ENCODE measurements around the gene OPRM1.

DNA sequence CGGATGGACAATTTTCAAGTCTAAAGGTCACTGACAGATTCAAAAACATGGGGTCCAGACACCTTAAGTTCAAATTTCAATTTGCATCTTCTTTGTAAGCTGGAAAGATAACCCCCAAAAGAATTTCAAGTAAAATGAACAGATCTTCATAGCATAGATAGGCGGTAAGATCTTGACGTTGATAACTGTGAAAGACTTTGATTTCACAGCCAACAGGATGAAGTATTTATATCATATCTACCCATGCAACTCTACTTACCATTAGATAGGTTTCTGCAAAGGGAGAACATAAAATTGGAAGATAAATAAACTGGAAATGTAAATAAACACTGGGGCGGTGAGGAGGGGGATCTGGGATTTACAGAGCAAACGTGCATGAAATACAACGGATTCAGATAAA, 179.7 kb downstream of the OPRM1 start:
- TF ChIP-seq CTCF (IDR thresholded peaks at IDR 0.05; ENCODE audit: control extremely low read depth in 1 of 3, insufficient read depth in 1 of 3, low read depth in 1 of 3, low read length in 3 of 3) (no peak), POLR2A (IDR thresholded peaks at IDR 0.05; ENCODE audit: control extremely low read depth in 1 of 2, low read depth in 2 of 2, low read length in 2 of 2) (no peak), CEBPB (IDR thresholded peaks at IDR 0.05; ENCODE audit: low read depth, low read length) (no peak), NRF1 (IDR thresholded peaks at IDR 0.05; ENCODE audit: low read depth, low read length) (no peak), SIN3A (conservative IDR thresholded peaks at IDR 0.05 in 1 of 2, IDR thresholded peaks at IDR 0.05 in 1 of 2; ENCODE audit: low read depth in 1 of 2, low read length in 2 of 2) (no peak), MAX (IDR thresholded peaks at IDR 0.05) (no peak), EZH2 (IDR thresholded peaks at IDR 0.05; ENCODE audit: low read depth, low read length, severe bottlenecking) (no peak), RAD21 (IDR thresholded peaks at IDR 0.05 in 1 of 2, conservative IDR thresholded peaks at IDR 0.05 in 1 of 2; ENCODE audit: low read depth in 2 of 2, low read length in 2 of 2) (no peak), ATF3 (IDR thresholded peaks at IDR 0.05; ENCODE audit: insufficient read depth, low read depth, low read length) (no peak), POLR2AphosphoS5 (IDR thresholded peaks at IDR 0.05; ENCODE audit: low read depth, low read length) (no peak)

Data from H1 (cell line).